Neuronal stem cell (in vitro differentiated cells): ENCODE data around the gene ADAMTSL1.

ENCODE experiments used
- DNase-seq: peaks from one replicate; pipeline ENCODE4 v3.0.0-alpha.2; 2013; ENCODE audit warnings: low spot score
- H2AFZ ChIP-seq: one replicate; pipeline ENCODE4 v1.6.1; 2013; ENCODE audit warnings: mild to moderate bottlenecking, low read length, inconsistent platforms
- H2AK5ac ChIP-seq: 2 replicates; pipeline ENCODE4 v1.6.1; 2013; ENCODE audit warnings: low read depth, mild to moderate bottlenecking, inconsistent platforms, low read length, moderate library complexity, mixed read lengths
- H2BK120ac ChIP-seq: 2 replicates; pipeline ENCODE4 v1.6.1; 2013; ENCODE audit warnings: low read depth, mild to moderate bottlenecking, inconsistent platforms, low read length, moderate library complexity, mixed read lengths
- H2BK12ac ChIP-seq: one replicate; pipeline ENCODE4 v1.6.1; 2013; ENCODE audit warnings: low read length, inconsistent platforms
- H2BK15ac ChIP-seq: 2 replicates; pipeline ENCODE4 v1.6.1; 2013; ENCODE audit warnings: mild to moderate bottlenecking, low read length, inconsistent platforms, mixed read lengths
- H2BK5ac ChIP-seq: one replicate; pipeline ENCODE4 v1.6.1; 2013; ENCODE audit warnings: inconsistent platforms, mild to moderate bottlenecking, low read length, moderate library complexity
- H3K14ac ChIP-seq: one replicate; pipeline ENCODE4 v1.6.1; 2013; ENCODE audit warnings: low read length, inconsistent platforms
- H3K18ac ChIP-seq: 2 replicates; pipeline ENCODE4 v1.6.1; 2013; ENCODE audit warnings: low read length, inconsistent platforms
- H3K23ac ChIP-seq: 2 replicates; pipeline ENCODE4 v1.6.1; 2013; ENCODE audit warnings: low read depth, mild to moderate bottlenecking, mixed read lengths, low read length, inconsistent platforms; ENCODE audit not compliant: poor library complexity
- H3K27ac ChIP-seq: replicated peaks from 3 replicates; pipeline ENCODE4 v1.5.1; 2013; ENCODE audit warnings: low read length, inconsistent platforms
- H3K27me3 ChIP-seq, 3 experiments: 2 replicates each; pipeline ENCODE4 v1.6.1; 2013; ENCODE audit warnings: low read length in 3 of 3, mild to moderate bottlenecking in 2 of 3, inconsistent platforms in 1 of 3, low read depth in 1 of 3, mixed read lengths in 1 of 3, moderate library complexity in 1 of 3; ENCODE audit not compliant: control insufficient read depth in 3 of 3, insufficient read depth in 3 of 3
- H3K36me3 ChIP-seq, 2 donors: replicated peaks in 1 of 2; 2 replicates each; pipeline ENCODE4 v1.6.1; 2013; ENCODE audit warnings: low read length in 2 of 2; ENCODE audit not compliant: control insufficient read depth in 2 of 2, insufficient read depth in 2 of 2
- H3K4ac ChIP-seq: 2 replicates; pipeline ENCODE4 v1.6.1; 2013; ENCODE audit warnings: inconsistent platforms, mild to moderate bottlenecking, low read length, moderate library complexity
- H3K4me1 ChIP-seq, 2 donors: 1 replicate in 1 of 2; 2 replicates in 1 of 2; pipeline ENCODE4 v1.6.1; 2013; ENCODE audit warnings: low read length in 2 of 2, low read depth in 1 of 2; ENCODE audit not compliant: control insufficient read depth in 2 of 2, insufficient read depth in 1 of 2
- H3K4me2 ChIP-seq: one replicate; pipeline ENCODE4 v1.6.1; 2013; ENCODE audit warnings: mild to moderate bottlenecking, low read length, inconsistent platforms; ENCODE audit not compliant: insufficient read depth, poor library complexity, severe bottlenecking
- H3K4me3 ChIP-seq, 2 donors: 2 replicates each; pipeline ENCODE4 v1.5.1; 2013; ENCODE audit warnings: low read length in 2 of 2, mild to moderate bottlenecking in 2 of 2, inconsistent platforms in 1 of 2, moderate library complexity in 1 of 2
- H3K79me1 ChIP-seq: one replicate; pipeline ENCODE4 v1.6.1; 2013; ENCODE audit warnings: low read depth, mild to moderate bottlenecking, inconsistent platforms, low read length, moderate library complexity
- H3K9ac ChIP-seq: one replicate; pipeline ENCODE4 v1.6.1; 2013; ENCODE audit warnings: mild to moderate bottlenecking, low read depth, low read length, inconsistent platforms; ENCODE audit not compliant: poor library complexity
- H3K9me3 ChIP-seq, 2 donors: replicated peaks in 1 of 2; 2 replicates each; pipeline versions ENCODE3 to v1.6.1; 2013; ENCODE audit warnings: low read length in 2 of 2, mild to moderate bottlenecking in 2 of 2, inconsistent platforms in 1 of 2, low read depth in 1 of 2, mixed read lengths in 1 of 2, moderate library complexity in 1 of 2; ENCODE audit not compliant: control insufficient read depth in 2 of 2, insufficient read depth in 1 of 2
- H4K8ac ChIP-seq: one replicate; pipeline ENCODE4 v1.6.1; 2013; ENCODE audit warnings: low read depth, mild to moderate bottlenecking, inconsistent platforms, low read length, moderate library complexity
- H4K91ac ChIP-seq: one replicate; pipeline ENCODE4 v1.6.1; 2013; ENCODE audit warnings: low read length, low read depth, mild to moderate bottlenecking, inconsistent platforms; ENCODE audit not compliant: poor library complexity
- WGBS, 2 donors: extraction: QIAGEN DNeasy Blood & Tissue Kit; methylation state at CpG; one replicate each; pipeline ENCODE4 v1.1.7; 2013; ENCODE audit warnings: missing lambda C conversion rate in 2 of 2, mixed read lengths in 1 of 2; ENCODE audit not compliant: insufficient read length in 2 of 2, insufficient replicate concordance in 1 of 2; ENCODE audit errors: extremely low coverage in 2 of 2; 5-methylcytosine and 5-hydroxymethylcytosine counted together

Gene ADAMTSL1

GRCh38 chr9:18921366-18922075 lies 447.6 kb downstream of the ADAMTSL1 start:
- no peak overlapping the region for H3K4me3 ChIP-seq
- no peak overlapping the region for H3K23ac ChIP-seq
- no peak overlapping the region for H2BK12ac ChIP-seq
- H3K36me3 ChIP-seq: no peaks in the 10 kb centered on the region
- H3K9me3 ChIP-seq: no peaks in the 10 kb centered on the region
- no peak overlapping the region for H3K27ac ChIP-seq
- H2BK5ac ChIP-seq: no peak overlapping the region
- peaks cover 0 to 7% of the 10 kb centered on the region in 2 donors for H3K4me1 ChIP-seq
- H3K4me2 ChIP-seq: no peak overlapping the region
- no peak for DNase-seq
- no peaks in the 10 kb centered on the region for H3K79me1 ChIP-seq
- H2AK5ac ChIP-seq: no peak overlapping the region
- H3K9ac ChIP-seq: no peak overlapping the region
- H4K91ac ChIP-seq: no peak overlapping the region
- no peak overlapping the region for H3K4ac ChIP-seq
- WGBS, 2 donors: no CpG with 5 or more reads among the region's 7 CpGs
- H3K27me3 ChIP-seq: no peaks in the 10 kb centered on the region
- H3K14ac ChIP-seq: no peak overlapping the region
- H2BK15ac ChIP-seq: no peak overlapping the region
- no peak overlapping the region for H2AFZ ChIP-seq
- H2BK120ac ChIP-seq: no peak overlapping the region
- H3K18ac ChIP-seq: no peak overlapping the region
- no peak overlapping the region for H4K8ac ChIP-seq

- no peak overlapping the region for H2BK120ac ChIP-seq
- H2BK5ac ChIP-seq: no peak overlapping the region
- no peak overlapping the region for H3K4me2 ChIP-seq
- H3K18ac ChIP-seq: no peak overlapping the region
- H3K36me3 ChIP-seq: no peaks in the 10 kb centered on the region
- no peak overlapping the region for H3K23ac ChIP-seq
- no peak overlapping the region for H4K8ac ChIP-seq
- H2BK15ac ChIP-seq: no peak overlapping the region
- DNase-seq: no peak
- peaks cover 0 to 7% of the 10 kb centered on the region in 2 donors for H3K4me1 ChIP-seq
- no peak overlapping the region for H2AK5ac ChIP-seq
- H3K27me3 ChIP-seq: no peaks in the 10 kb centered on the region
- no peak overlapping the region for H3K4me3 ChIP-seq
- no peak overlapping the region for H3K27ac ChIP-seq
- H2AFZ ChIP-seq: no peak overlapping the region
- H3K4ac ChIP-seq: no peak overlapping the region
- no peaks in the 10 kb centered on the region for H3K79me1 ChIP-seq
- no peaks in the 10 kb centered on the region for H3K9me3 ChIP-seq
- no peak overlapping the region for H3K14ac ChIP-seq
- no peak overlapping the region for H2BK12ac ChIP-seq
- no CpG with 5 or more reads among the region's 8 CpGs for WGBS, 2 donors
- no peak overlapping the region for H4K91ac ChIP-seq
- no peak overlapping the region for H3K9ac ChIP-seq
Observed at GRCh38 chr9:18922161-18922885, 448.4 kb downstream of the ADAMTSL1 start.

GRCh38 chr9:18923167-18923566 lies 449.2 kb downstream of the ADAMTSL1 start:
- Histone ChIP-seq H3K4me3 (no peak overlapping the region), H3K9ac (no peak overlapping the region), H3K27ac (no peak overlapping the region), H4K8ac (no peak overlapping the region), H4K91ac (no peak overlapping the region), H2BK12ac (no peak overlapping the region), H3K4me1 (peaks cover 0 to 7% of the 10 kb centered on the region in 2 donors), H3K18ac (peak overlapping the region; percentile 46), H3K14ac (no peak overlapping the region), H3K79me1 (no peaks in the 10 kb centered on the region), H3K9me3 (no peaks in the 10 kb centered on the region), H2AK5ac (no peak overlapping the region), H2BK15ac (no peak overlapping the region), H3K27me3 (no peaks in the 10 kb centered on the region), H2AFZ (no peak overlapping the region), H3K4me2 (no peak overlapping the region), H3K23ac (peak overlapping the region; percentile 82), H2BK120ac (no peak overlapping the region), H3K36me3 (no peaks in the 10 kb centered on the region), H2BK5ac (no peak overlapping the region), H3K4ac (no peak overlapping the region)
- WGBS, 2 donors: no CpG with 5 or more reads among the region's 2 CpGs
- DNase-seq: no peak

GRCh38 chr9:18923671-18924430 lies 449.9 kb downstream of the ADAMTSL1 start:
- H3K9ac ChIP-seq: no peak overlapping the region

More at GRCh38 chr9:18923671-18924430, 449.9 kb downstream of the ADAMTSL1 start:
- Histone ChIP-seq H2AFZ (no peak overlapping the region), H3K18ac (no peak overlapping the region), H3K4ac (no peak overlapping the region), H4K91ac (no peak overlapping the region), H3K27me3 (no peaks in the 10 kb centered on the region), H3K14ac (no peak overlapping the region), H2AK5ac (no peak overlapping the region), H3K4me1 (peaks cover 0 to 7% of the 10 kb centered on the region in 2 donors), H3K4me3 (no peak overlapping the region), H3K36me3 (no peaks in the 10 kb centered on the region), H2BK12ac (no peak overlapping the region), H4K8ac (no peak overlapping the region), H3K27ac (no peak overlapping the region), H2BK120ac (no peak overlapping the region), H3K23ac (no peak overlapping the region), H2BK15ac (no peak overlapping the region), H3K4me2 (no peak overlapping the region), H3K9me3 (no peaks in the 10 kb centered on the region), H2BK5ac (no peak overlapping the region), H3K79me1 (no peaks in the 10 kb centered on the region)
- no CpG with 5 or more reads among the region's 6 CpGs for WGBS, 2 donors
- DNase-seq: no peak
